ENCODE data around the gene ZC3H12D.

The ZC3H12D gene

DNA sequence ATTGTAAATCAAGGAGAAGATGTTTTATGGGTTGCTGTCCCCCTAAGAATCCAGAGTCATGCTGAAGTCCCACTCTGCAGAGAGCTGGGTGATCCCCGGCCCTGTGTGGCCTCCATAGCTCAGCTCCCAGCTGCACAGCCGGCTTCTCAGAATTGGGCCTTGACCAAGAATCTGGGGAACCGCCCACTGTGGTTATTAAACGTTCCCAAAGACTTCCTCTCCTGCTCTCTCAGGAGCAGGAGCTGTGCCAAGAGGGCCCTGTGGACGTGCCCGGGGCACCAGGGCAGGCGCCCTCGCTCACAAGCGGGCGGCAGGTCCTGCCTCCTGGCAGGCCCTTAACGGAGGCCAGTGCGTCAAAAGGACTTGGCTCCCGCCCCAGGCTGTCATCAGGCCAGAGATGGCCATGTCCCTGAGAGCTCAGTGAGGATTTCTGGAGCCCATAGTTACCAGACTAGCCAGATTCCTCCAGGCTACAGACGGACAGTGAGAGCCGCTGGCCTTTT is 30.4 kb downstream of the ZC3H12D start:
- TF ChIP-seq POU2F2 (IDR thresholded peaks at IDR 0.05; ENCODE audit: low read depth, low read length), result no peak
- TF ChIP-seq PAX5 (IDR thresholded peaks at IDR 0.05; ENCODE audit: insufficient read depth, low read length, severe bottlenecking), result no peak
- TF ChIP-seq TAF1 (IDR thresholded peaks at IDR 0.05; ENCODE audit: low read depth, low read length), result no peak
- no peak for TF ChIP-seq POLR2AphosphoS5 (IDR thresholded peaks at IDR 0.05; ENCODE audit: low read depth, low read length)
- TF ChIP-seq SPI1 (IDR thresholded peaks at IDR 0.05; ENCODE audit: low read depth, low read length), result no peak
- no peak for TF ChIP-seq POLR2A (IDR thresholded peaks at IDR 0.05; ENCODE audit: low read depth, low read length)
- no peak for FAIRE-seq
- no peak for DNase-seq (ENCODE audit: insufficient read length, low spot score)

DNA sequence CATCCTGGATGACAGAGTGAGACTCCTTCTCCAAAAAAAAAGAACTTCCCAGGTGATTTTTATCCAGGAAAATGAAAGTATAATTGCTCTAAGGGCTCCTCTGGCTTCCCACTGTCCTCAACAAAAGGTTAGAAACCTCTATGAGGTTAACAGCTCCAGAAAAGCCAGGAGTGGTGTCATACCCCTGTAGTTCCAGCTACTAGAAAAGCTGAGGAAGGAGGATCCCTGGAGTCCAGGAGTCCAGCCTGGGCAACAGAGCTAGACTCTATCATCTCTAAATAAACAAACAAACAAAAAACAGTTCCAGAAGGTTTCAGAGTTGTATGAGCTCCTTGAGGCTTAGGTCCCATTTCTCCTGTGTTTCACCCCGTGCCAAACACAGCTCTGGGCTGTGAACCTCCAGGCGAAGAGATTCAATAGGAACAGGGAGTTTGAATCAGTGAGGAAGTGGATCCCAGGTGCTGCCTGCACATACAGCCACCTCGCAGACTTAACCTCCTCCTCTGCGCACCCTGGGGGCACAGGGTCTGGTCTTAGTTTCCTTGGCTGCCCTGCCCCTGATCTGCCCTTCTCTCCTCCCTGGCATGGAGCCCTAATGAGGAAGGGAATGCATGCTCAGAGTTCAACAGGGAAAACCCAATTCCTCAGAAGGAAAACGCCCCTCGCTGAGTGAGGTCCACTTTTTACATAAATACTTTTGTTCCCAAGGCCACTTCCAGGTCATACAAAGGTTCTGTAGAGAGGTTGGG is 31.0 kb downstream of the ZC3H12D start:
- FAIRE-seq (no peak), DNase-seq (ENCODE audit: insufficient read length, low spot score) (no peak)
- TF ChIP-seq TAF1 (IDR thresholded peaks at IDR 0.05; ENCODE audit: low read depth, low read length) (no peak), SPI1 (IDR thresholded peaks at IDR 0.05; ENCODE audit: low read depth, low read length) (no peak), POLR2A (IDR thresholded peaks at IDR 0.05; ENCODE audit: low read depth, low read length) (no peak), PAX5 (IDR thresholded peaks at IDR 0.05; ENCODE audit: insufficient read depth, low read length, severe bottlenecking) (no peak), POU2F2 (IDR thresholded peaks at IDR 0.05; ENCODE audit: low read depth, low read length) (no peak), POLR2AphosphoS5 (IDR thresholded peaks at IDR 0.05; ENCODE audit: low read depth, low read length) (no peak)

DNA sequence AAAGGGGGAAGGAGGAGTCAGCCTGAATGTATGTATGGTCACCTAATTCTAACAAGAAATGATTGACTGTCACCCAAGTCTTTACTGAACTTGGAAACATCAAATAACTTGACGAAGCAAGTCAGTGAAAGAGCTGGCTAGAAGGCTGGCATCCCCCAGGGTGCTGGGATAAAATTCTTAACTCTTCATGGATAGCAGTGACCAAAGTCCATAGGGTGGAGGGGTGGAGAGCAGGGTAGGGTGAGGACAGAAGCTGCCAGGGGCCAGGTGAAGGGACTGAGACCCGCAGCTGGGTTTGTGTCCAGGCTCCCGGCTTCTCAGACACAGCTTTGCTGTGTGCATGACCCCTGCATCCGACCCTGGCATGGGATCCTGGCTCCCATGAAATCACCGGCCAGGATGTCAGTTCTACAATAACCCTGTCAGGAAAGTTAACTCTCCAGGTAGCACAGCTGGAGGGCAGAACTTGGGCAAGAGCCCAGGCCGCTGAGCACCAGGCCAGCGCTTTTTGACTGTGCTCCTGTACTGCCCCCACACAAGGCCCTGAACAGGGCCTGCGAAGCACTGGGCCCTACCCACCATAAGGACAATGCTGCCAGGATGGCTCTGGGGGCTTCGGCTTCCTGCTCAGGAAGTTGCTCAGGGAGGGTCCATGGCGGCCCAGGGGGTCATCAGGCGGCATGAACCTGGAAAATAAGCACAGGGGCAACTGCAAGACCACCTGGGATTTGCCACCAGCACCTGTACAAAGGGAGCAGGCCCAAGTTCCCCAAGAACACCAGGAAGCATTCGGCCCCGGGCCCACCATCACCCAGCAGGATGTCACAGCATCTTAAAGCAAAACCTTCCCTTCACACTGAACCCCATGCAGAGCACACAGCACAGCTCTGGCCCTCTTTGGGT is 32.5 kb downstream of the ZC3H12D start:
- FAIRE-seq, result no peak
- no peak for DNase-seq (ENCODE audit: insufficient read length, low spot score)
- no peak for TF ChIP-seq SPI1 (IDR thresholded peaks at IDR 0.05; ENCODE audit: low read depth, low read length)
- TF ChIP-seq POU2F2 (IDR thresholded peaks at IDR 0.05; ENCODE audit: low read depth, low read length), result no peak
- no peak for TF ChIP-seq TAF1 (IDR thresholded peaks at IDR 0.05; ENCODE audit: low read depth, low read length)
- TF ChIP-seq POLR2A (IDR thresholded peaks at IDR 0.05; ENCODE audit: low read depth, low read length), result no peak
- no peak for TF ChIP-seq POLR2AphosphoS5 (IDR thresholded peaks at IDR 0.05; ENCODE audit: low read depth, low read length)
- no peak for TF ChIP-seq PAX5 (IDR thresholded peaks at IDR 0.05; ENCODE audit: insufficient read depth, low read length, severe bottlenecking)

- TF ChIP-seq POU2F2 (IDR thresholded peaks at IDR 0.05; ENCODE audit: low read depth, low read length) (no peak), POLR2AphosphoS5 (IDR thresholded peaks at IDR 0.05; ENCODE audit: low read depth, low read length) (no peak), POLR2A (IDR thresholded peaks at IDR 0.05; ENCODE audit: low read depth, low read length) (no peak), TAF1 (IDR thresholded peaks at IDR 0.05; ENCODE audit: low read depth, low read length) (no peak), SPI1 (IDR thresholded peaks at IDR 0.05; ENCODE audit: low read depth, low read length) (no peak), PAX5 (IDR thresholded peaks at IDR 0.05; ENCODE audit: insufficient read depth, low read length, severe bottlenecking) (no peak)
- no peak for FAIRE-seq
- DNase-seq (ENCODE audit: insufficient read length, low spot score), result no peak
These were observed 33.3 kb downstream of the ZC3H12D start for GRCh38 chr6:149451376-149452036.

- no peak for FAIRE-seq
These were observed 34.0 kb downstream of the ZC3H12D start for GRCh38 chr6:149450679-149451375.

DNA sequence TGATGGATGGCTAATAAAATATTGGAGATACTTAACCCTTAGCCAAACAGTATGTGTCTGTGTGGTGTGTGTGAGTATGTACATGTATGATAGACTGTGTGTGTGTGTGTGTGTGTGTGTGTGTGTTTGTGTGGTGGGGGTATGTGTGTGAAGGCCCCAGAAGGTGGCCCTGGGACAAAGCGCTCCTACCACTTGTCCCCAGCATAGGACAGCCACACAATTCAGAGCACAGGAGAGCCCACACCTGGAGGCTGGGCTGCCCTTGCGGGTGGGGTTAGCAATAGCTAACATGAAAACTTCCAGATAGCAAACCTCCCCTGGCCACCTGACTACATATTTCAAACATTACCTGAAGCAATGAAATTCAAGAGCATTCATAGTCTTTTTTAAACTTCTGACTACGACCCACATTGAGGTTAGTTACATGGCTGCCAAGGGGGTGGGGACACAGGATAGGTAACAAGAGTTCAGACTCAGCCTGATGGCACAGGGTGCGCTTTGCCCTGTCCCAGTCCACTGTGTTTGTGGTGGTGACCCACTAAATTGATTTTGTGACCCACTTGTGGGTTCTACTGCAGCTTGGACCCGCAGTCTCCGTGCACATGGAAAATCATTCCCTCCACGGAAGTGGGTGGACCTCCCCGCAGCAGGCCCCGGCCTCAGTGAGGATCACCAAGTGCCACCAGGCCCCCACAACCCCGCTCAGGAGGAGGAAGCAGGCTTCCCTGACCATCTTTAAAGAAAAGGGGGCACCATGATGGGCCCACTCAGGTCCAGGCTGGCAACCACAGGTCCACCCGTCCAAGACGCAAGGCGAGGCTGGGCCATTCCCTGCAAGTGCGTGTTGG is 34.8 kb downstream of the ZC3H12D start:
- TF ChIP-seq POLR2AphosphoS5 (IDR thresholded peaks at IDR 0.05; ENCODE audit: low read depth, low read length), result no peak
- no peak for TF ChIP-seq TAF1 (IDR thresholded peaks at IDR 0.05; ENCODE audit: low read depth, low read length)
- TF ChIP-seq PAX5 (IDR thresholded peaks at IDR 0.05; ENCODE audit: insufficient read depth, low read length, severe bottlenecking), result no peak
- no peak for TF ChIP-seq POU2F2 (IDR thresholded peaks at IDR 0.05; ENCODE audit: low read depth, low read length)
- no peak for TF ChIP-seq SPI1 (IDR thresholded peaks at IDR 0.05; ENCODE audit: low read depth, low read length)
- TF ChIP-seq POLR2A (IDR thresholded peaks at IDR 0.05; ENCODE audit: low read depth, low read length), result no peak
- FAIRE-seq, result no peak

More at GRCh38 chr6:149450679-149451375, 34.0 kb downstream of the ZC3H12D start:
- TF ChIP-seq SPI1 (IDR thresholded peaks at IDR 0.05; ENCODE audit: low read depth, low read length) (no peak), POLR2AphosphoS5 (IDR thresholded peaks at IDR 0.05; ENCODE audit: low read depth, low read length) (no peak), TAF1 (IDR thresholded peaks at IDR 0.05; ENCODE audit: low read depth, low read length) (no peak), POLR2A (IDR thresholded peaks at IDR 0.05; ENCODE audit: low read depth, low read length) (no peak), POU2F2 (IDR thresholded peaks at IDR 0.05; ENCODE audit: low read depth, low read length) (no peak), PAX5 (IDR thresholded peaks at IDR 0.05; ENCODE audit: insufficient read depth, low read length, severe bottlenecking) (no peak)
- DNase-seq (ENCODE audit: insufficient read length, low spot score), result no peak

DNA sequence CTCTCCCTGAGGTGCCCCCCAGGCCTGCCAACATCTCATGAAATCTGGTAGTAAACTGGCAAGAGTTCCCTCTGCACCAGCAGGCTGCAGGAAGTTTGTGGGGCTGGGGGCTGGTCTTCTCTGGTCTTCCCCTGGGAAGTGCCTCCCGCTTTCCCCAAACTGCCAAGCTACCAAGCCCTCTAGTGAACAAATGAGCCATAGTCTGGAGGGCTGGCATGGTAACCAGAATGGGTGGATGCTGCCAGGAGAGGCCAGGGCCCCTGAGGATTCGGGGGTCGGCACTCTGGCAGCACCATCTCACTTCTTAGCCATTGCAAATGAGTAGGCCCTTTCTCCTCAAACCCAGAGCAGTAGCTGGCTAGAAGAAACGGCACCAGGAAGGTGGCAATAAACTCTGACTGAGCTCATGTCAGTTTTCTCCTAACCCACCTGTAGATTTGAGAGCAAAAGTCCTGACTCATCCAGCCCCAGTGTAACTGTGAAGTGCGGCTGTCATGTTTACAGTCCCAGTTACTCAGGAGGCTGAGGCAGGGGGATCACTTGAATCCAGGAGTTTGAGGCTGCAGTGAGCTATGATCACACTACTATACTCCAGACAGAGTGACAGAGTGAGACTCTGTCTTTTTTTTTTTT is 35.9 kb downstream of the ZC3H12D start:
- DNase-seq (ENCODE audit: insufficient read length, low spot score) (no peak), FAIRE-seq (no peak)
- TF ChIP-seq TAF1 (IDR thresholded peaks at IDR 0.05; ENCODE audit: low read depth, low read length), result no peak
- TF ChIP-seq POLR2AphosphoS5 (IDR thresholded peaks at IDR 0.05; ENCODE audit: low read depth, low read length), result no peak
- TF ChIP-seq POU2F2 (IDR thresholded peaks at IDR 0.05; ENCODE audit: low read depth, low read length), result no peak
- TF ChIP-seq PAX5 (IDR thresholded peaks at IDR 0.05; ENCODE audit: insufficient read depth, low read length, severe bottlenecking), result no peak
- no peak for TF ChIP-seq SPI1 (IDR thresholded peaks at IDR 0.05; ENCODE audit: low read depth, low read length)
- no peak for TF ChIP-seq POLR2A (IDR thresholded peaks at IDR 0.05; ENCODE audit: low read depth, low read length)

More for the DNA sequence above, 34.8 kb downstream of the ZC3H12D start:
- no peak for DNase-seq (ENCODE audit: insufficient read length, low spot score)

Measured in GM12891 (cell line).